Suppressor macrophage treated with lipopolysaccharide for 1 hour (primary cell): ENCODE data around the gene CEP126.

ENCODE experiments used
- DNase-seq, 3 donors: peaks; one replicate each; pipeline ENCODE4 v3.0.0-alpha.2; 2020 to 2022

The CEP126 gene, protein sequence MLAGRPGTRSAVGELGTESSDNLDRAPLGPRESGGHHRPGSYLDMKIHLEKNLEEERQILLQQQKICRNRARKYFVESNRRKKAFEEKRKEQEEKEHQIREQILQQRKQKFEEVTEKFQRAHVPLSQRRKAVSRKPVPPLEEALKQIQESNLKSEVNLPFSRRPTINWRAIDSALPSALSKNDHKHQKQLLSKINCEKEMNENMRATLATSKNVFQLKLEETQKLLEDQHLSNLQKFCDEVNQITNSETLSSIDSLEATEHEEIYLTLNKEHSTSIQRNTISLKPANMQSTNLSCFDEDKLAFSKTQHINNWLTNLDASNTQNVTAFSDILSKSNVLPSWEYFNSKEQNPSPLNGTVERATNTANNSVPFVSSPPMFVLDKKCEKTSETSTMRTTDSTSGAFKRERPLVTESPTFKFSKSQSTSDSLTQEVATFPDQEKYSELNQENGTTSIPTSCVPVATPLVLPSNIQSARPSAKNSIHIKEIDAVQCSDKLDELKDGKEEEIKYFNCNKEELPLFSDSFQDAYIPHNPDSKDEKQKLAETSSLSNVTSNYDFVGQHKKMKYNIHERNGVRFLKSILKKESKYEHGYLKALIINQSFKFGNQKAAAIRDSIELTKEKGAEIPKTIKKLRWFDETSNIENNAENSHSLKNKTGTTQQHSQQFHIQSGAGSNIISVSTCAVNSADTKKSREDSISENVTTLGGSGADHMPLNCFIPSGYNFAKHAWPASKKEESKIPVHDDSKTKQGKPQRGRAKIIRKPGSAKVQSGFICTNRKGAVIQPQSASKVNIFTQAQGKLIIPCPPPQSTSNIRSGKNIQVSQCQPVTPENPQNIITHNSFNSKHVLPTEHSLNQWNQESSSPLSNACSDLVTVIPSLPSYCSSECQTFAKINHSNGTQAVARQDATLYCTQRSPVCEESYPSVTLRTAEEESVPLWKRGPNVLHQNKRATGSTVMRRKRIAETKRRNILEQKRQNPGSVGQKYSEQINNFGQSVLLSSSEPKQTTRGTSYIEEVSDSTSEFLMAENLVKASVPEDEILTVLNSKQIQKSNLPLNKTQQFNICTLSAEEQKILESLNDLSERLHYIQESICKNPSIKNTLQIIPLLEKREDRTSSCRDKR

DNA sequence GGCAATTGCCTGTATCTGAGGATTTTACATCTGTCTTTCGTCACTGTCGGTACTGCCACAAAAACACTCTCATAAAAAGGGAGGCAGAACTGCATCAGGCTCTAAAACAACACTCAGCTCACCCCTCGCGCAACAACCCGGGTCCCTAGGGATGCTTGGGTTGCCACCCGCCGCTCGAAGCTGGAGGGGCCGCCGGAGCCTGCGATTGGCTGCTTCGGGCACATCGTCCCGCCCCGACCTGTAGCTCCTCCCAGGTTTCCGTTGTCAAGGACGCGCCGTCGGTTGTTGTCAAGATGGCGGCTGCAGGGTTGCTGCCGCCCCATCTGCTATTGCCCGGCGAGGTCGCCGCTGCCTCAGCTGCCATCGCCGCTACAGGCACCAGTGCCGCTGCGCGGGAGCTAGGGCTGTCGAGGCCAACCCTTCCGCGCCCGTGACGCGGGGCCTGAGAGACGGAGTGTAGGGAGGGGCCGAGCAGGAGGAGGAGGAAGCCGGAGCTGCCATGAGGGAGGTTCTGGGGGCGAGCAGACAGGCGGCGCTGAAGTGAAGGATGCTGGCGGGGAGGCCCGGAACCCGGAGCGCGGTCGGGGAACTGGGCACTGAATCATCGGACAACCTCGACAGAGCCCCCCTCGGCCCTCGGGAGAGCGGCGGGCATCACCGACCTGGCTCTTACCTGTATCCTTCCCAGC lies at the start of gene CEP126:
Gene CEP126 (plus strand): TSS at position 273 of the 689 bp plus-strand sequence. CDS start 275 bp downstream, at position 548.
- peak; percentile 88 to 93 (median 92) for DNase-seq

GRCh38 chr11:101866619-101867491 lies 48.0 kb upstream of the CEP126 start:
- no peak for DNase-seq

GRCh38 chr11:101867951-101868350 lies 46.9 kb upstream of the CEP126 start:
- DNase-seq = no peak

DNA sequence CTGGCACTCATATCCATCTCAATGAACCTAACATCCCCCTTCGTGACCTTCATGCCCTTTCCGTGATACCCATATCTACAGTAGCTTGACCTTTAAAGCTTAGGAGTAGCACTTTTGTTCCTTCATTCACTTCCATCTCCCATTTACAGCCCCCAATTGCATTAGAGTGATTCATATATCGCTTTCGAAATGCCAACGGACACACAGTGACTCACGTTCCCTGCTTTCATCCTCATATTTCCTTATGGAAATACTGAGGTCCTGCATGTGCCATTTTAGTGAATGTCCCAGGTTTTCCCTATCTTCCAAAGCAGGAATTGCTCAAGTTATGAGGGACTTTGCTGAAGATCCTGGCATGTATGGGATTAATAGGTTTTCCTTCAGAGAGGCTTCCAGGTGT lies 44.3 kb upstream of the CEP126 start:
- DNase-seq = no peak

DNA sequence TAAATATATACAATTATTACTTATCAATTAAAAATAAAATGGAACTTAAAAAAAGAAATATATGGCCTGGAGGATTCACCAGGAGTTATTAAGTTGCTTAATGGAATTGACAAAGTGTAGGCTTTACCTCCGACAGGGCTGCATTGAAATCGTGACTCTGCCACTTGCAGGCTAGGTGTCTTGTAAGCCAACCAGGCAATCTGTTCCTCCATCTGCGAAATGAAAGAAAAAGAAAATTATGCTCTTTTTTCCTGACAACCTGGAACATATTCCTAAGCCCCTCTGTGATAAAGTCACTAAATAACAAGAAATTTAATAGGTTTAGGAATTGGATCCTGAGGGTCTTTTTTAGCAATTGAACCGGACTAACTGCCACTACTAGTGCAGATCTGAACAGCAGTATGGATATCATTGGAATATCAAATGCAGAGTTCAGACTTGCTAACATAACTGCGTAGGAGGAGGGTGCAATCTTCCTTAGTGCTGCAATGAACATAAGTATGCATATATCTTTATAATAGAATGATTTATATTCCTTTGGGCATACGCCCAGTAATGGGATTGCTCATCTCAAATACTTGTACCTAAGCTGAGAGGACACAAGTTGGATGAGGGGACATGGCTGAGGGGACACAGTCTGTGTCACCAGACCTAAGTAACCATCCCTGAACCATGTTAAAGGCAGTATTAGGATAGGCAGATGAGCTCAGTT lies 42.5 kb upstream of the CEP126 start:
- DNase-seq = no peak

- peak; percentile 18 to 23 (median 22) for DNase-seq
Measured at GRCh38 chr11:101880222-101880621, 34.6 kb upstream of the CEP126 start.

DNA sequence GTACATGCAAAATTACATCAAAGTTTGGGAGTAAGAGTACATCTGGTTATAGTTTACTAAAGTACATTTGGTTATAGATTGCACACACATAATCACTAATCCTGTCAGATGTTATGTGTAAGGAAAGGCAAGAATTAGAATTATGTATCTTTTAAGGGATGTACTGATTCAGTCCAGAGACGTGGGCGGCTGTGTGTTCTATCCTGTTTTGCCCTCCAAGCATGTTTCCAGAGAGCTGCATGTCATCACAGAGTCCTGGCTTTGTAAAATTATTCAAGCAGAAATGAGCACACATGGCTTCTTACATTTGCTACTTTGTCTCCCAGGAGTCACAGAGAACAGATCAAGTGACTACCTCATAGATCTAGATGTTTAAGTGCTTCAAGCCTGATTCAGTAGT lies 33.2 kb upstream of the CEP126 start:
- DNase-seq = no peak

- DNase-seq = no peak
Measured at GRCh38 chr11:101885631-101886030, 29.2 kb upstream of the CEP126 start.

GRCh38 chr11:101889767-101890166 lies 25.0 kb upstream of the CEP126 start:
- no peak for DNase-seq

GRCh38 chr11:101894505-101894904 lies 20.3 kb upstream of the CEP126 start:
- no peak for DNase-seq

- no peak for DNase-seq
Measured at GRCh38 chr11:101907815-101908214, 7.0 kb upstream of the CEP126 start.

DNA sequence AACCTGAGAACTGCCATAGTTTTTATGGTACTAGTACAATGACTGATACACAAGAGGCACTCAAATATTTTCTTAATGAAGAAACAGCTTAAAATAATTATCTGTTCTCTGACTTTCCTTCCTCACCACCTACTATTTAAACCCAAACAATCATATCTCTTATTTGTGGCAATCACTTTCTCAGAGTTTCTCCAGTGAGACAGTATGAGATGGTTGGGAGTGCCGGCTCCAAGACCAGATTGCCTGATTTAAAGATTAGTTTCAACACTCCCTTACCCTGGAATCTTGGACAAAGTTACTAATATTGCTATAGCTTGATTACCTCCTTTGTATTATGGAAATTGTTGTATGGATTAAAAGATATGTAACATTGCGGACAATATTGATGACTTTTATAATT lies 5.7 kb upstream of the CEP126 start:
- DNase-seq = no peak

DNA sequence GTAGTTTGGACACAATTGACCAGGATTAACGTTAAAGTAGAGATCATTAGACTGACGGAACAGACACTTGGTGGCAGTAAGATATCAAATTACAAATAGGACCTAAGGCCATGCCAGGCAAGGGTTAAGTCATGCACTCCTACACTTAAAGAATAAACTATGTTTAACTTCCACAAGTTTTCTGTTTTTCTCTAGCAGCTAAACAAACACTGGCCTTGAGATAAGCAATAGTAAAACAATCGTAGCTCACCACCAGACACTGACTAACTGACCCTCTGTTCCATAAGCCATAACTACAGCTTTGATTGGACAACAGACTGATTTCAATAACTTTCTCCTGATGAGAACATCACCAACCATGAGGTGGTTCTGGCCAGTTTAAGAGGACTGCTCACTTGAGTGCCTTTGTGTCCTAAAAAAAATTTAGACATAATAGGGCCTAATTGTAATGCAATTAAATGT lies 2.0 kb upstream of the CEP126 start:
- DNase-seq = no peak

GRCh38 chr11:101913656-101914055 lies 1.2 kb upstream of the CEP126 start:
- no peak for DNase-seq

- no peak for DNase-seq
Measured at GRCh38 chr11:101914341-101914737, 471 bp upstream of the CEP126 start.

- peak; percentile 24 to 44 (median 36) for DNase-seq
Measured at GRCh38 chr11:101915791-101916291, 1.0 kb downstream of the CEP126 start.

DNA sequence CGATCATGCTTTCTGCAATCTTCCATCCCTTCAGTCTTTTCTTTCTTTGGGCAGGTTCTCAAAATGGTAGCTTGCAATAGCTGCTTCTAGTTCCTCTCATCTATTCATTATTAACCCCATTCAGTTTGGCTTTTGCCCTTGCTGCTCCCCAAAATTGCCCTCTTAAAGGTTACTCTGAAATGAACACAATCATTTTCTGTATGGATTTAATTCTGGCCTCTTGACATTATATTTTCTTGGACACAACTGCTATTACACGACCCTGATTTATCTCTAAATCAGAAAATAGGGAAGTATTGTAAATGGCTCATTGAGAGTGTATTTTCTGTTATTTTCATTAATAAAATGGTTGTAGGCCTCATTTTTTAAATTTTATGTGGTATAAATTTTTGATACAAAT lies 1.6 kb downstream of the CEP126 start, which contains the start of gene ANGPTL5:
Gene ANGPTL5 (minus strand): TSS at position 101 of the 400 bp plus-strand sequence. CDS start 8,613 bp downstream, outside the sequence.
- DNase-seq = no peak

DNA sequence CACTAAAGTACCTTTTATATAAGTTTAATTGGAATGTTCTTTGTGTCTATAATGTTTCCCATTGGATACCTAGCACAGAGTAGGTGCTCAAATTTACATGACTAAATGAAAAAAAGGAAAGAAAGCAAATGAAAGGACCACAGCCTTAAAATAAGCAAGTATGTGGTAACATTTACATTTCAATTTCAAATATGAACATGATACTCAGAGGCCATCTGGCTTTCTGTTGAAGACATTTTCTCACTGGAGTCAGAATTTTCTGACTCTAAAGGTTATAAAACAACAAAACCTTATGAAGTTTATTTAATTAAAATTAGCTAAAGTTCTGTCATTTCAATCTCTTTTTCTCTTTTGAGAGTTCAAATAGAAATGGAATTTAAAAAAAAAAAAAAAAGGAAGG lies 2.4 kb downstream of the CEP126 start:
- DNase-seq = no peak

GRCh38 chr11:101920992-101921391 lies 6.2 kb downstream of the CEP126 start:
- no peak for DNase-seq

DNA sequence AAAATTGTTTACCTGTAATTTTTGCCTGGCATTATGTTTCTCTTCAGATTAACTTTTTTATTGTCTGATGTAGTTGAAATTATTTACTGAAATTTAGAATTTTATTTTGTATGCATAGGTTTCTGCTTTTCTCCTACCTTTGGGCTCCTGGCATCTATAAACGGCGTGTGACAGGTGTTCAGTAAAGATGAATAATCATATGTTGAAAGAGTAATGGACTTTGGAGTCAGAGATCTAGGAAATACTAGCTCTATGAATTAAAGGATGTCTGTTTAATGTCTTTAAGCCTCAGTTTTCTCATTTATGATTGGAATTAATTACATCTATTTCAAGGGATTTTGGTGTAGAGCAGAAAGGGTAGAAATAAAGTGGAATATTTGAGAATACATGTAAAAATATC lies 8.7 kb downstream of the CEP126 start:
- no peak for DNase-seq
